GM12801 (cell line): ENCODE data around the gene BCAS4.

Experiments used
- CTCF ChIP-seq: IDR thresholded peaks from one replicate; pipeline ENCODE4 v1.5.1; 2011; ENCODE audit warnings: control low read depth; ENCODE audit not compliant: insufficient read length; ENCODE audit errors: extremely low read depth

The BCAS4 gene

GRCh38 chr20:50804437-50805348 is 9.8 kb downstream of the BCAS4 start:
- no peak for TF ChIP-seq CTCF

GRCh38 chr20:50805349-50805684 is 10.5 kb downstream of the BCAS4 start:
- no peak for TF ChIP-seq CTCF

GRCh38 chr20:50806126-50806768 is 11.4 kb downstream of the BCAS4 start:
- TF ChIP-seq CTCF, result no peak

- TF ChIP-seq CTCF, result no peak
Observed at GRCh38 chr20:50810063-50810462, 15.2 kb downstream of the BCAS4 start.

GRCh38 chr20:50810842-50811241 is 16.0 kb downstream of the BCAS4 start:
- TF ChIP-seq CTCF, result no peak

GRCh38 chr20:50813101-50813643 is 18.3 kb downstream of the BCAS4 start:
- no peak for TF ChIP-seq CTCF

- TF ChIP-seq CTCF, result no peak
Observed at GRCh38 chr20:50813801-50814200, 18.9 kb downstream of the BCAS4 start.
